ENCODE measurements around the gene ROPN1B.
"Not testable (repeated sequence)": the region's sequence is repeated elsewhere in the genome, so short reads cannot be mapped to it uniquely, and the experiment has no call there.

DNA sequence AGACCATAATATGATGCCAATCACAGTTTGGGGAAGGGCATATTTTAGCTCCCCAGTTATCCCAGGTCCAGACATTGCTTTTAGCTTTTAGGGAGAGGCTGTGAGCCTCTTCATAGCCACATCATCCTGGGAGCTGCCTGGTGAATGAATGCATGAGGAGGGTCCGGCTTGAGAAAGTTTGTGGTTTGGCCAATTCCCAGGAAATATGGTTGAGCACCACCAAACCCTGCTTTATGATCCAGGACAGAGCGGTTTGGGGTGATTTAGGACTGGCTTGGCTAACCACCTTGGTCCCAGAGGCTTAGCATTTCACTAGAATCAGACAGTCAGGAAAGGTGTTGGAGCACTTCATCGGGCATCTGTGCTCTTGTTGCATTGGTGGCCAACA lies 7.0 kb downstream of the ROPN1B start:
- not testable (repeated sequence) for TF ChIP-seq POLR2A (IDR thresholded peaks at IDR 0.05; ENCODE audit: low read length); GATA1 (IDR thresholded peaks at IDR 0.05; ENCODE audit: low read depth, low read length)

All from erythroblast (primary cell).